Stimulated activated CD4-positive, alpha-beta T cell treated with anti-CD3 and anti-CD28 coated beads, TNF-alpha, amount 100 ng/mL, for 4 hours (primary cell): ENCODE results near the gene AMBP.

Source experiments
- DNase-seq, 3 experiments: peaks; one replicate each; pipeline ENCODE4 v3.0.0-alpha.2; 2020; ENCODE audit warnings: low read depth in 3 of 3

The AMBP gene

DNA sequence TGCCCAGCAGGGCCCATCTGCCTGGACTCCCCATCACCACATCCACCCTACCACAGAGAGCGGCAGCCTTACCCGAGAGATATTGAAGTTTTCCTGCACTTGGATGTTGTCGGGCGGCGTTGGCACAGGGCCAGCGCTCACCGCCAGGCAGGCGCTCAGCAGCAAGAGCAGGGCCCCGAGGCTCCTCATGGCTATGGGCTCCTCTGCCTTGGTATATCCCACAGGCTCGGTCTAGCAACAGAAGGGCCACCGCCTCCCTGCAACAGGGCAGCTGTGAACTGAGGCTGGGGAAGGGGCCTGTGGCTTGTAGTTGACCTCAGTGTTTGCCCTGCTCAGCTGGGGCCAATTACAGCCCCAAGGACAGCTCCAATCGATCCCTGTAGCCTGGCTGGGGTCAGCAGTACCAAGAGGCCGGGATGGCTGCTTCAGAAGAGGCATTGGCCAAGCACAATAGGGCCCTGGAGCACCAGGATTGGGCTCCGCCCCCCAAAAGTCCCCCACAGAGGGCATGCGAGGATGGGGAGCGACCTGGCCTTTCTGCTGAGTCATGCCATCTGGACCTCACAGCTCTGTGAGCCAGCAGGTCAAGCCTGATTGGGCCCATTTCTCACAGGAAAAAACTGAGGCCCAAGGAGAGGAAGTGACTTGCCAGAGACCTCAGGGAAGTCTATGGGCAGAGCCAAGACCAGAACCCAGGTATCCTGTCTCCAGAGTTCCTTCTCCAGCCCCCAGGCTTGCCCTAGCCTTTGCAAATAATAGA, at the start of gene AMBP:
AMBP (minus strand) TSS at position 280 of the 760 bp plus-strand sequence; CDS start at position 189, 91 bp downstream.
- DNase-seq = no peak

DNA sequence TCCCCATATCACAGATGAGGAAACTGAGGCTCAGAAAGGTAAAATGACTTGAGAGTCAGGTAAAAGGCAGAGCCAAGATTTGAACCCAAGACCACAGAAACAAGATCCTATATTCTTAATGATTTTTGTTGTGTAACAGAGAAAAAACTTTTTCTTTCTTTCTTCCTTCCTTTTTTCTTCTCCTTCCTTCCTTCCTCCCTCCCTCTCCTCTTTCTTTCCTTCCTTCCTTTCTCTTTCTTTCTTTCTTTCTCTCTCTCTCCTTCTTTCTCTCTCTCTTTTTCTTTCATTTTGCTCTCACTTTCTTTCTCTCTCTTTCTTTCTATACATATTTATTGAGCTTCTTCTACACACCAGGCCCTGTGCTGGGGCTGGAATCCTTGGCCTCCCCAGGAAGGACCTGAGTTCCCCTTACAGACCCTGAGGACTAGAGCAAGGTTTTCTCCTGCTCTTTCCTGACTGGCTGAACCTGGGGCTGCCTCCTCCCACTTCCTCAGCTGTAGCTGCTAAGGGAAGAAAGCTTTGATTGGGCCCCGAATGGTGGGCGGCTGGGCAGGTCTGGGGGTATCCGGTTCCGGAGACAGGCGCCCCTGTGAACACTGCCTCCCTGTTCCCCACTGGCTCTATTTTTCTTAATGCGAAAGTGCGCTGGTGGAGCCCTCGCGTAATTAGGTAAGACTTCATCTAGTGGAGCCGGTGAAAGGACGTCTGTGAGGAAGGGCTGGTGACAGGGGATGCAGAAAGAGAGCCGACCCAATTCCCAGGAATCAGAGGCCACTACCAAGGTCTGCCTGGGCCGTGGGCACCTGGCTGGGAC, 48.4 kb upstream of the AMBP start:
- DNase-seq = no peak

DNA sequence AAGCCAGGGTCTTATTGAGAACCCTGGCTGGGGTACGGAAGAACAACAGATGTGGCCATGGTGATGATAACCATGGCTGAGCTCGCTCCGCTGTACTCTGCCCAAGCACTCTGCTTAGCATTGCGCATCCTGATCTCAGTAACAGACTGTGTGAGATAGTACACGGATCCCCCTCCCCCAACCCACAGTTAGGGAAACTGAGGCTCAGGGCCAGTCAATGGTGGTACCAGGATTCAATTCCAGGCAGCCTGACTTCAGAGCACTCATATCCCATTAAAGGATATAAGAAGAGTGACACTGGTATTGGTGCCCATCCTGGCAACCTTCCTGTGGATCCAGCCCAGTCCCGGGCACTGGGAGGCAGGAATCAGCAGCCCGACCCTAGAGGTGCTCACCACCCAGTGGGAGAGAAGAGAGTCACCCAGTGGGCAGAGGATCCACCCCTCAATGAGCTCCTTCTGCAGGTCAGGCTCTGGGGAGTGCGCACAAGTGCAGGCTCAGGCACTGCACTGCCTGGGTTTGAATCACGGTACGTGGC, 47.4 kb upstream of the AMBP start:
- no peak for DNase-seq

DNA sequence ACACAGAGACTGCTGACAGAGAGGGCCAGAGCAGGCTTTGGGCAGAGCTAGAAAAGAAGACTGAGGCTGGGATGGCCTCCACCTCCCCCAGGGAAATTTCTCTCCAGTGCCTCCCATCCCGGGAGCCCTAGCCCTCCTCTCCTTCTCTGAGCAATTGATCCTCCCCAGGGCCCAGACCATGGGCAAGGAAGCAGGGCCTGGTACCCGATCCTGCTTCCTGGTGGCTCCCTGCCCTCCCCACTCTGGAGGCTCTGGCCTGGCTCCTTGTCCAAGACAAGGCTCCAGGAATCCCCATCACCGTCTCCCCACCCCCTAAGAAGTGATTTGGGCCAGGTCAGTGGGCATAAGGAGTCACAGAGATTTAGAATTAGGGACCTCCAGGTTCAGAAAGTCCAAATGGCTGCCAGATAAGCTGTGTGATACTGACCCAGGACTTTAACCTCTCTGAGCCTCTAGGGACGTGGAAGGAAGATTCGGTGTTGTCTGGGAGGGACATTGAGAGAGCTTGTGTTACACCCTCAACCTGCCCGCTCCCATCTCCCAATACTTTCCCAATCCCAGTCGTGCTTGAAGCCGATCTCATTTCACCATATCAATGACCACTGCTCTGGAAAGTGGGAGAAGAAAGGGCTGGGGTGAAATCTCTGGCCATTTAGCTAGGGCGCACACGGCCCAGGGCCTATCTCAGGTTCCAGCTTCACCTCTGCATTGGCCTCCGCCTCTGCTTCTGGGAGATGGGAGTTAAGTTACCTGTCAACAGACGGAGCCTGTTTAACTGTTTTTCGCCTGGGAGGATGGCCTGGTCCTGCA, 46.8 kb upstream of the AMBP start:
- no peak for DNase-seq

DNA sequence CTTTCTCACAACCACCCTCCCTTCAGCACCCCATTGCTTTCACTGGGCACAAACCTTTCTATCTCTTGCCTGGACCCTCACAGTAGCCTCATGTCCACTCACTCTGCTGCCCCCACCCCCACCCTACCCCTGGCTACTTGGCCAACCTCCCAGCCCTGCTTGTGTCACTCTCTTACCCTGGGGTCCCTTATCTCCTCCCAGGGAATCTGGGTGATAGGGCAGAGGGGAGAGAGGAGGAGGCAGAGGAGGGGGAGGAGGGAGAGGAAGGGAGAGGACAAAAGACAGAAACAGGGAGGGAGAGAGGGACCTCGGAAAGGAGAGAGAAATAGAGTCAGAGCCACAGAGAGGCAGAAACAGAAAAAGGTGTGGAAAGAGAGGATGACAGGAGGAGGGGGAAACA, 46.0 kb upstream of the AMBP start:
- DNase-seq = no peak

DNA sequence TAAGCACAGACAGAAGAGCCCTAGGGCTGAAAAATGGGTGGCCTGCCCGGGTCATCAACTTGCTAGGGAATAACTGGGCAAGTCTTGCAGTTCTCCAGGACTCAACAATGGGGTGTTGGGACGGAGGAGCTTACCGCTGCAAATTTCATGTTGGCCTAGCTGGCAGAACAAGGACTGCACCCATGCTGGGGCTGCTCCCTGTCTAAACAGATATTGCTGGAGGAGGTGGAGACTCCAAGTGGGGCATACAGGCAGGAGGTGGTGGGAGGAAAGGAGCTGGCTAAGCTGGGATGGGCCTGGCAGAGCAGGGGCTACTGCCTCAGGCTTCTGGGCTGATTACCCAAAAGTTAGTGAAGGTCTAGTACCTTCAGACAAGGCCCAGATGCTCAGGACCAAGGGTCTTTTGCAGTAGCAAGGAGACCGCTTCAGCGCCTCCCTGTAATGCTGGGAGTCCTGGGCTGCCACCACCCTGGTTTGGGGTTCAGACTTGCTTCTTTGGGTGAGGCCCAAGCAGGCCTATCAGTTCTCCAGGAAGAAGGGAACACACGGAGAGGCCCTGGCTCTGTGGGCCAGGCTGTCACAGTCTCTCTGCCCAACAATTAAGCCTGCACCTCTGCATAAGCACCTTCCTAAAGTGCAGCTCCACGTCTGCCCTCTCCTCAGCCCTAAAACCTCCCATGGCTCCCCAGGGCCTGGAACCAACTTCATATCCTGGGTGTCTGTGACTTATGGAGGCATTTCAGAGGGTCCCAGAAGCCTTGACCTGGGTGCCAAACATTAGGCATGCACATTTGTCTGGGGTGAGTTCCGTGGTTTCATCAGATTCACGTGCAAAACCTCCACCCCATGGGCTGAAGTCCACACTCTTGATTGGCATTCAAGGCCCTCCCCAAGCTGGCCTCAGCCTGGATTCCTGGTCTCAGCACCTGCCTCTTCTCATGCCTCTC, 45.2 kb upstream of the AMBP start:
- DNase-seq = no peak

DNA sequence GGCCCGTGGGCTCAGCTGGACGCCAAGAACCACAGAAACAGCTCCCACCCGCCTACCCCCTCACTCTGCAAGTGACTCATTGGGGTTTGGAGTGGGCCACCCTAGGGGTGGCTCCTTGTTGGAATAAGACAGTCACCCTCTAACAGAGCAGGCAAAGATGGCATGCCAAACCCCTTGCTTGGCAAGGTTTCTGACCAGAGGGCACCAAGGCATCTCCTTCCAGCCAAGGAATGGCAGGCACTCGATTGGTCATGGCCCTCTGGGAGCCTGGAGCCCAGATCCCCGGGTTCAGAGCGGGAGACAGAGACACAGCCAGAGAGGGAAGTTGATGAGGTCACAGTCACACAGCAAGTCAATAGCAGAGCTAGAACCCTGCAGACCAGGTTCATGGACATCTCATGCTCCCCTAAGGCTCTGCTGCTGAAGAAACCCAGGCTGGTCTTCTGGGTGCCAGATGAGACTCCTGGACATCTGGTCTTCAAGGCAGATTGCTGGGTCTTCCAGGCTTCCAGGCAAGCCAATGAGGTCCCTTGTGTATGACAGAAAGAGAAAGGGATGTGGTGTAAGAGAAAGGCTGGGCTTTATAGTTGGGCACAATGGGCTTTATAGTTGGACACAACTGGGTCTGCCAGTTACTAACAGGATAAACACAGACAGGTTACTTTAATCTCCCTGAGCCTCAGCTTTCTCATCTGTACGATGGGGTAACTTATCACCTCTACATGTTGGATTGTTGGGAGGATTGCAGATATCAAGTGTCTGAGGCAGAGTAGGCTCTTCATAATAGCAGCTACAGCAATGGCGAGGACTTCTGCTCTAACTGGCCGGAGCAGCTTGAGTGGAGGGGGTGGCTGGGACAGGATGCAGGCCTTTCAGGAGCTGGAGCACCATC, 44.3 kb upstream of the AMBP start:
- DNase-seq = no peak

DNA sequence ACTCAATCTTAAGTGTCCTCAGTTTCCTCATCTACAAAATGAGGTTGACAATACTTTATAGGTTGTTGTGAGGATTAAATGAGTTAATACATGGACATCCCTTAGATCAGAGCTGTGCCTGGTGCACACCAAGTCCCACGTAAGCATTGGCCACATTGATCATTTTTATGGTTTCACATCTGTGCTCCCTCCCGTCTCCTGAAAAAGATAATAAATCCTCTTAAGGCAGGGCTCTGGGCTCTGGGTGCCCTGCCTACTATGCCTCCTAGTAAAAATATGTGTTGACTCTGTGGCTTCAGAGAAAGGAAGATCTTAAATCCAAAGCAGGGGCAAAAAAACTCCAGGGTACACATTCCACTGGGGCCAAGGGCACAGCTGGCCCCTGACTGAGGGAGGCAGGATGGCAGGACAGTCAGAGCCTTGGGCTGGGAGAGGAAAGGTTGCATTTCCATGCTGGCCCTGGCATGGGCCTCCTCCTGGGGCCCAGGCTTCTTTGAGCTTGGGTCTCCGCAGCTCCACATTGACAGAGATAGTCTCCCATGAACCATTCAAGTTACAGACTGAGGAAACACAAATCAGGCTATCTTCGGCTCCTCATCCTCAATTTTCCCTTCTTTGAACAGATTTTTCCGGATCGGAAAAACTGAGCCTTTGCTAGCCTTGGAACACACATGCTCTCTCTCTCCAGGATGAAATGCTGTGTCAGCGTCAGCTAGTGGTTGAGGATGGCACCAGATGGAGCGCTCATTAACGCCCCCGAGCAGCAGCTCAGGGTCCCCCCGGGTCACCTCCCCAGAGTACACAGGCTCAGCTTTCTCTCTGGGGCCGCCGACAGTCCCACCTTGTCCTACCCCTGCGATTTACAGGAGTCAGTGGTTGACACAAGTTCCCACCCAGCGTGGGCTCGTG, 43.4 kb upstream of the AMBP start:
- no peak for DNase-seq

DNA sequence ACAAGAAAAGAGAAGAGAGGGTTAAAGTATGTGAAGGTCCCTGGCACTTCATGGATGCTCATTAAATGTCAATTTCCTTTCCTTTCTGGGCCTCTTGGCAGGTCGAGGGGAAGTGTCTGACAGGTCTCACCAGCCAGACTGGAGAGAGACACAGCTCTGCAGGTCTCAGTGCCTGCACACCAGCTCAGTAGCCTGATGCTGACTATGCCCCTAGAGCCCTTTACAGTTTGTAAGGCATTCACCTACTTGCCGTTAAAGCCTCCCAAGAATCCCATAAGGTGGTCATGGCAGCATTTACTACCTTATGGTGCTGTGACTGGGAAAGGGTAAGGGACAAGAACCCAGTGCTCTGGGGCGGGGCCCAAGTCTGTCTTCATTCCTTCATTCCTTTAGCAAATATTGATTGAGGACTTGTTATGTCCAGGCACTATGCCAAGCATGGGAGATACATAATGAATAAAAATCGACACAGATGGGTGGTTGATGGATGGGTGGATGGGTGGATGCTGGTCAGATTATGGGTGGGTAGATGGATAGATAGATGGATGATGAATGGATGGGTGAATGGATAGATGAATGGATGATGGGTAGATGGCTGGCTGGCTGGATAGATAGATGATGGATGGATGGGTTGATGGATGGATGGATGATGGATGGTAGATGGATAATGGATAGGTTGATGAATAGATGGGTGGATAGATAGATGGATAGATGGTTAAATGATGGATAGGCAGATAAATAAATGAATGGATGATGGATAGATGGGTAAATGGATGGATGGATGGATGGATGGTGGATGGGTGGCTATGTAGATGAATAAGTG, 42.3 kb upstream of the AMBP start:
- no peak for DNase-seq

DNA sequence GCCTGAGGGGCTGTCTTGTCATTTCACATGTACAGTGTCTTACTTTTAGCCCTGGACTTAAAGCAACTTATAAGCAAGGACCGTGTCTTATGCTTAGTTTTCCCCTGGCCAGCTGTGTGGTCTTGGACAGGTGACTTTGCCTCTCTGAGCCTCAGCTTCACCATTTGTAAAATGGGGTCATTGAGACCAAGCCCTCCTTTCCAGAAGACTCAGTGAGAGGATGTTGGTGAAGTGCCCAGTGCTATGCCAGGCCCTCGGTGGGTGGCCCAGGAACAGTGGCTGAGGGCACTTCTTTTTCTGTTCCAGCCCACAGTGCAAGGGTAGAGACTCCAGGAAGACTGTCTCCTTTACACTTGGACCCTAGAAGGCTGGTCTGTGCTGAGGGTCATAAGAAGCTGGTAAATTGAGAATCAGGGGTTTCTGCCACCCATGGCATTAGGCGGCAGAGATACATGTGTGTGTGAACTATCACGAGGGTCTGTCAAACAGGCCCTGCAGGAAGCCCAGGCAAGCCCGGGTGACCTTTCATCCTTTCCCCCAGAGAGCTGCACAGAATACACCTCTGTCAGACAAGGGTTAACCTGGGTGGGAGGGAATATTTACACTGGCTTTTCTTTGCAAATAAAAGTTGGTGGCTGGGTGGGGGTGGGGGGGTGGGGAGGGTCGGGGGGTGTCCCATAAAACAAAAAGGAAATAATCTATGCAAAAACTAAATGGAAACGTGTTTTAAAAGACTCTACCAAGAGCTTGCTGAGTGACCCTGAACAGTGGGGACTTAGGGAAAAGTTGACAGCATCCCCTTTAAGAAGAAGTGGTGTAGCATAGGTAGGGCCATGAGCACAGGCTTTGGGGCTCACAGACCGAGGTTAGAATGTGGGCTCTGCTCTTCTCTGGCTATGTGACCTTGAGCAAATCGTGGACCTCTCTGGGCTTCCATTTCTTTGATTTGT, 41.4 kb upstream of the AMBP start:
- no peak for DNase-seq

DNA sequence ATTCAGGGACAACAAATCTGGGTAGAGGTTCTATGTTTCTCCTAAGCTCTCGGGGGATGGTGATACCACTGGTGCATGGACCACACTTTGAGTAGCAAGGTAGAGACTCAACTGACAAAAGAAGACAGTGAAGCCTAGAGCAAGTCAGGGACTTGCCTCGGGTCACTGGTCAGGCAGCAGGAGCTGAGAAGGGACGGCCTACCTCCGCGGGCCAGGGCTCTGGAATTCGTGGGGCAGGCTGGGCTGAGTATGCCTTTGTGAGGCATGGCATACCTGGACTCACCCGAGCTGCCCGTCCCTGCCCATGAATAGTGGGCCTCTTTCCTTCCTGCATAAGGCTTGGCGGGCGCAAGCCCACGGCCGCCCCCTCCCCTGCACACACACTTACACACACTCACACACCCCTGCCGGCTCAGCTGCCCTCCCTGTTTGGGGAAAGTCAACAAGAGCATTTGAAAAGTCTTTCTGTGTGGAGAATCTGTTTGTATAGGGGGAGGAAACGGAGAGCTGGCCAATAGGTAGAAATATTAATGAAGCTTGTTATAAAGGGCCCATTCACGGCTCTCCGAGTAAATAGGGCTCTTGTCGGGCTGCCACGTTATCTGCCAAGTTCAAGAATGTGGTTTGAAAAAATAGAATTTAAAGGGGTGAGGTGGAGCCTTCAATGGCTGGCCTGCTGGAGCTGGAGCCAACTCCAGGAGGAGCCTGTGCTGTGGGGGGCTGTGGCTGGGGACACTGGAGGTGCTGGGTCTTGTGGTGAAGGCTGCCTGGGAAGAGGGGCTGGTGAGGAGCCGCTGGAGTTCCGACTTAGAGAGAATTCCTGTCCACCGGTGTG, 40.1 kb upstream of the AMBP start:
- DNase-seq = no peak

DNA sequence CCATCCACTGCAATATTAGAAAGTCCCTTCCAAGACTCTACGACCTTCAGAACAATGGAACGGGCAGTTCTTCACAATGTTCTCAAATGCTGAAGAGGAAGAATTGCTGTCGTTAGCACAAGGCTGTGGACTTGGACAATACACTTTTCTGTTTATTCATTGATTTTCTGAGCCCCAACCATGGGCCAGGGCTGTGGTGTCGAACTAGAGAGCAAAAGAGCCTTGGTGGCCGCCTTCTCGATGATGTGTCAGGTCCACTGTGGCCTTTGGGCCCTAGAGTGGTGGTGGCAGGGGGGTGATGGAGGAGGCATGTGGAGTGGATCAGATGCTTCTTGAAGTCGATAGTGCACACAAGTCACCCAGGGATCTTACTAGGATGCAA, 39.5 kb upstream of the AMBP start:
- no peak for DNase-seq

DNA sequence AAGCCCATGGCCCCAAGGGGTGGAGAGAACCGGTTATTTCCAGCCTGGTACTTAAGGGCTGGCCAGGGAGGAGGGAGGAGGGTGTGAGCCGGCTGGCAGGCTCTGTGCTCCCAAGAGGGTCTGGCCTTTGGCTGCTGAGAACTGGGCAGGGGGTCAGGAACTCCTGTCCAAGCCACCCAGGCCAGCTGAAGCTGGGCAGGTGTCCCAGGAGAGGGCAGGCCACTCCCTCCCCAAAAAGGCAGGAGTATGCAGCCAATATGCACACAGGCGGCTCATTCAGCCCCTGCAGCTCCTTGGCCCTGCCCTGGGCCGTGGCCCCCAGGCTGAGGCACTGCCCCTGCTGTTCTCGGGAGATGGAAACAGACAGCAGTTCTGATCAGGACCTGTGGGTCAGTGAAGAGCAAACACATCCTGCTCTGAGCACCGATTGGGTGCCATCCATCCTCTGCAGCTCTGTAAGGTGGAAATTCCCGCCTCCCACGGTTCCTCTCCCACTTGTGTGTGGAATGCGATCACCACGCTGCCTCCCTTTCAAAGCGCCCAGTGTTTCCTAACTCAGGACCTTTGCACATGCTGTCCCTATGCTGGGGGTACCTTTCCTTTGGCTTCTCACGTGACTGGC, 38.1 kb upstream of the AMBP start:
- DNase-seq = no peak

DNA sequence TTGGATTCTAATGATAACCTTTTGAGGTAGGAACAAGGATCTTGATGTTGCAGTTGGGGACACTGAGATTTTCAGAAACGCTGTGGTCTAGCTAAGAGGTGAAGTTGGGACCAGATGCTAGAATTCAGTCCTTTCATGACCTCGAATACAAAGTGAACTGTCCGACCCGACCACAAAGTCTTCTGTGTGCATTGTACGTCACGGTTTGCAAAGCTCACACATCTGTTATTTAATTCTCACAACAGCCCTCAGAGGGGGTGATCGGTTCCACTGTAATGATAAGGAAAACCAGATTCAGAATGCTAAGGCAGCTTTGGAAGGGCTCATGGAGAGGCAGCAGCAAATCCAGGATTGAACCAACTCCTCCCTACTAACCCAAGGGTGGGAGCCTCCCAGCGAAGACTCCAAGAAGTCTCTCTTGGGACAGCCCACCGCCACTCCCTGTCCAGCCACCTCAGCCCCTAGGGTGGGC, 37.6 kb upstream of the AMBP start:
- no peak for DNase-seq

DNA sequence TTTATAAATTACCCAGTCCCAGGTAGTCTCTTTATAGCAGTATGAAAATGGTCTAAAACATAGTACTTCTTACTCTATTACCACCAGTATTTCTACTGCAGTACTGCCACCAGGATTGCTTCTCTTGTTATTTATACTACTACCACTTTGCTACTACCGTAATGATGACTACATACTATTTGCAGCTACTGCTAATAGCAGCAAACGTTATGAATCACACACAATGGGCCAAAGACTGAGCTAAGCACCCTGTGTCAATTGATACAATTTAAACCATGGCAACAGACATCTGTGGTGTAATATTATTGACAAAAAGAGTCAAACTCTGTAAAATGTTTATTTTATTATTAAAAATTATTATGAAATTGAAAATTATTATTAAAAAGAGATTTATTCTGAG, 36.3 kb upstream of the AMBP start:
- no peak for DNase-seq
